AG09319 (cell line): ENCODE measurements around the gene FAM174C.

Experiments
- DNase-seq: peaks from one replicate; pipeline ENCODE4 v3.0.0-alpha.2; 2010; ENCODE audit warnings: low read depth; ENCODE audit errors: extremely low read depth
- CTCF ChIP-seq: IDR thresholded peaks from 2 replicates; pipeline ENCODE4 v1.5.1; 2011; ENCODE audit warnings: low read depth, mild to moderate bottlenecking, inconsistent platforms, low read length, moderate library complexity

The FAM174C gene

GRCh38 chr19:1277061-1277460 is 1.7 kb downstream of the FAM174C start:
- TF ChIP-seq CTCF = no peak
- no peak for DNase-seq

GRCh38 chr19:1278074-1278473 is 2.7 kb downstream of the FAM174C start:
- no peak for DNase-seq
- TF ChIP-seq CTCF = no peak

GRCh38 chr19:1278713-1279660 is 3.7 kb downstream of the FAM174C start:
- no peak for TF ChIP-seq CTCF
- no peak for DNase-seq

- TF ChIP-seq CTCF = peak; percentile 93
- DNase-seq = peak; percentile 58
These were observed 4.5 kb downstream of the FAM174C start for GRCh38 chr19:1279782-1280341.

GRCh38 chr19:1280636-1281568 is 5.6 kb downstream of the FAM174C start:
- no peak for TF ChIP-seq CTCF
- DNase-seq = no peak

GRCh38 chr19:1281569-1282287 is 6.4 kb downstream of the FAM174C start:
- TF ChIP-seq CTCF = no peak
- DNase-seq = no peak
